Heart left ventricle (tissue), 13 donors: ENCODE data around the gene TEDC2.

Experiments used
- POLR2A ChIP-seq, 2 donors: fragments of 450-650 bp; IDR thresholded peaks; one replicate each; pipeline ENCODE4 v1.6.1; 2017; ENCODE audit warnings: antibody characterized with exemption in 2 of 2, mild to moderate bottlenecking in 2 of 2, moderate library complexity in 2 of 2
- TF ChIP-seq, protein P1 (sequence below), 12 donors: fragments of 200-600 bp; sonication (generic) in 4 of 12; IDR thresholded peaks; one replicate each; pipeline versions ENCODE4 v1.5.0 to v1.8.0; 2018 to 2022; ENCODE audit warnings: antibody characterized with exemption in 12 of 12, mild to moderate bottlenecking in 5 of 12
- donor health status: ischemic (EF 13 %, LVEDD 7.1; RV severe dilation, severe dysfunction).
- donor health status: DM: no; HTN: yes; CAD: no.
- donor health status: DM: no; HTN: no; CAD: no.
- donor health status: ischemic (EF 25% LVEDD 6.9; RV normal size, moderate dysfunction).
- donor health status: ischemic (EF 25% LVEDD 5.7; RV mildly dilated, moderate dysfunction).
- donor health status: ischemic (EF 35%, LVEDD 5.7; RV mildly dilated, moderate dysfunction).
- donor health status: nonischemic (EF 11% LVEDD 7.7; RV severe dilation, severe dysfunction).
- donor health status: DM: yes; HTN: yes; CAD: no.
- donor health status: PGD.
- donor health status: ischemic (EF 29% LVEDD 5.4; RV normal size, mild dysfunction).
- donor health status: nonischemic (EF 23%, LVEDD 6.1; RV moderate dilation, normal function).

DNA sequence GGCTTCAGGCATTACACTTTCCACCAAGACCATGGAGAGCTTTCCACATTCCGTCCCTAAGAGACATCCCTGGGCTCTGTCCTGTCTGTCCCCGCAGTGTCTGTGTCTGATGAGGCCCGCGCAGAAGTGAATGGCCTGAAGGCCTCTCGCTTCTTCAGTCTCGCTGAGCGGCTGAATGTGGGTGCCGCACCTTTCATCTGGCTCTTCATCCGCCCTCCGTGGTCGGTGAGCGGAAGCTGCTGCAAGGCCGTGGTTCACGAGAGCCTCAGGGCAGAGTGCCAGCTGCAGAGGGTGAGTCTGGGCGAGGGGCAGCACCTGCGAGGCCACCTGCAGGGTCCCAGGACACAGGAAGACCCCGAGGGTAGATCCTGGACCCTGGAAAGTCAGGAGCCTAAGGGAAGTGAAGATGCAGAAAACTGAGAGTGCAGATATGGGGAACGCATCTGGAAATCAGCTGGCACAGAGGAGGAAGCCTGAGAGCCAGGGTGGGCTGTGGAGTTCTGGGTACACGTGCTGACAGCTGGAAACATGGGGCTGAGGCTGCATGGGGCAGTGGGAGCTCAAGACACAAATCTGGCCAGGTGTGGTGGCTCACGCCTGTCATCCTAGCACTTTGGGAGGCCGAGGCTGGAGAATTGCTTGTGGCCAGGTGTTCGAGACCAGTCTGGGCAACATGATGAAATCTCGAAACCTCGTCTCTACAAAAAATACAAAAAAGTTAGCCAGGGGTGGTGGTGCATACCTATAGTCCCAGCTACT, 22.7 kb upstream of the TEDC2 start:
- TF ChIP-seq, protein P1, sequence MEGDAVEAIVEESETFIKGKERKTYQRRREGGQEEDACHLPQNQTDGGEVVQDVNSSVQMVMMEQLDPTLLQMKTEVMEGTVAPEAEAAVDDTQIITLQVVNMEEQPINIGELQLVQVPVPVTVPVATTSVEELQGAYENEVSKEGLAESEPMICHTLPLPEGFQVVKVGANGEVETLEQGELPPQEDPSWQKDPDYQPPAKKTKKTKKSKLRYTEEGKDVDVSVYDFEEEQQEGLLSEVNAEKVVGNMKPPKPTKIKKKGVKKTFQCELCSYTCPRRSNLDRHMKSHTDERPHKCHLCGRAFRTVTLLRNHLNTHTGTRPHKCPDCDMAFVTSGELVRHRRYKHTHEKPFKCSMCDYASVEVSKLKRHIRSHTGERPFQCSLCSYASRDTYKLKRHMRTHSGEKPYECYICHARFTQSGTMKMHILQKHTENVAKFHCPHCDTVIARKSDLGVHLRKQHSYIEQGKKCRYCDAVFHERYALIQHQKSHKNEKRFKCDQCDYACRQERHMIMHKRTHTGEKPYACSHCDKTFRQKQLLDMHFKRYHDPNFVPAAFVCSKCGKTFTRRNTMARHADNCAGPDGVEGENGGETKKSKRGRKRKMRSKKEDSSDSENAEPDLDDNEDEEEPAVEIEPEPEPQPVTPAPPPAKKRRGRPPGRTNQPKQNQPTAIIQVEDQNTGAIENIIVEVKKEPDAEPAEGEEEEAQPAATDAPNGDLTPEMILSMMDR (IDR thresholded peaks at IDR 0.05): no peak
- TF ChIP-seq POLR2A (IDR thresholded peaks at IDR 0.05): no peak
